Brain microvascular endothelial cell (primary cell): ENCODE data around the gene RHO.

Experiments
- DNase-seq: peaks from one replicate; pipeline ENCODE4 v3.0.0-alpha.2; 2020
- H3K27ac ChIP-seq: fragments of 250-450 bp; sonication (Bioruptor Pico); 2 replicates; pipeline ENCODE4 v1.5.1; 2020; ENCODE audit warnings: mild to moderate bottlenecking, moderate library complexity
- H3K27me3 ChIP-seq: fragments of 250-450 bp; sonication (Bioruptor Pico); replicated peaks from 2 replicates; pipeline ENCODE4 v1.5.1; 2020; ENCODE audit warnings: mild to moderate bottlenecking
- H3K36me3 ChIP-seq: fragments of 250-450 bp; sonication (Bioruptor Pico); replicated peaks from 2 replicates; pipeline ENCODE4 v1.5.1; 2020; ENCODE audit warnings: mild to moderate bottlenecking
- H3K4me3 ChIP-seq: 2 replicates; pipeline ENCODE4 v1.5.1; 2011; ENCODE audit warnings: low read depth, mild to moderate bottlenecking, control low read depth, low read length, moderate library complexity
- CTCF ChIP-seq: IDR thresholded peaks from 2 replicates; pipeline ENCODE4 v1.5.1; 2011; ENCODE audit warnings: low read depth, mild to moderate bottlenecking, moderate library complexity, low read length, control low read depth, inconsistent platforms; ENCODE audit errors: missing control alignments
- in situ Hi-C: cut with HindIII; loops from 2 replicates; pipeline ENCODE4 v1.10.0; 2017; ENCODE audit warnings: low sequenced_read_pairs, low pct_ligation_motif_present

The RHO gene

GRCh38 chr3:129500334-129500658, 28.1 kb upstream of the RHO start:
- Histone ChIP-seq H3K27me3 (no peaks in the 10 kb centered on the region), H3K27ac (no peak overlapping the region), H3K36me3 (no peaks in the 10 kb centered on the region), H3K4me3 (no peak overlapping the region)
- in situ Hi-C loops = no loop called here
- no peak for DNase-seq
- TF ChIP-seq CTCF = no peak

DNA sequence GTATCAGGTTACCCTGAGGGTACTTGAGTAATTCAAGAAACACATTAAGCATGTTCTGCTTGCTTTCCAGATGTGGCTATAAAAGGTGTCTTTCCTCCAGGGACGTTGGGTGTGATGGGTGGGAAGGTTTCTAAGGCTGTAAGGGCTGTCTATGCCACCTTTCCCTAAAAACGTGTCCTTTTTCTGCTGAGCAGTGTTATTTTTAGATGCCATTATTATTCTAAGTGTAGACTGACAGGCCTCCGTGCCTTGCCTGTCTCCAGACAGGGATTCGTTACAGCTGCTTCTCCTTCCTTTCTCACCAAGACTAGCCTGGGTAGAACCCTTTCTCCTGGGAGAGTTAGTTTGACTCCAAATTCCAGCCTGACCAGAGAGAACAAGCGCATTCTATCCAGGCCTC, 26.8 kb upstream of the RHO start:
- in situ Hi-C loops = no loop called here
- H3K4me3 ChIP-seq = no peak overlapping the region
- H3K27ac ChIP-seq = no peak overlapping the region
- no peak for DNase-seq
- no peaks in the 10 kb centered on the region for H3K36me3 ChIP-seq
- no peaks in the 10 kb centered on the region for H3K27me3 ChIP-seq
- TF ChIP-seq CTCF = no peak

DNA sequence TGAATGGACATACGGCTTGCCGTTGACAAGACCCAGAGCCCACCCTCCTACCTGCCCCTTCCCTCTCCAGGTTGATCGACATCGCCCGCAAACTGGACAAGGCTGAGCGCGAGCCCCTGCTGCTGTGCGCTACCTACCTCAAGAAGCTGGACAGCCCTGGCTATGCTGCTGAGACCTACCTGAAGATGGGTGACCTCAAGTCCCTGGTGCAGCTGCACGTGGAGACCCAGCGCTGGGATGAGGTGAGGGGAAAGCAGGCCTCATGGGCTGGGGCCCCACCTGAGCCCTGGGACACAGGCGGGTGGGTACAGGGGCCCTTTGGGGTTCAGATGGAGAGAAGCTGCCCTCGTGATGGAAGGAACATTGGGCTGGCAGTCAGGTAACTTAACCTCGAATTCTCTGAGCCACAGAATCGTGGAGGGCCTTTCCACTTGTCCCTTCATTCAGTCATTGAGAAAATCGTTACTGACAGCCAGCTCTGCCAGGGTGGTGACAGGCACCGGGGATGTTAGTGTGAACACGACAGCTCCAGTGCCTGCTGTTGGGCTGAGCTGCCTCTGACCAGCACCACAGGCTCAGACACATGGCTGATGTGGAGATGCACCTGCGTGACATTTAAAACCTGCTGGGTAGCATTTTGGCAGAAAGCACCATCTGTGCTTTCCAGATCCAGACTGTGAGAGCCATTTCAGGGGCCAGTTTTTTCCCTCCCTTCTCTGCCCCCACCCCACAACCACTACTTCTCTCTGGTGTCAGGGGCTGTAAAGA, 25.6 kb upstream of the RHO start:
- Histone ChIP-seq H3K27me3 (no peaks in the 10 kb centered on the region), H3K27ac (no peak overlapping the region), H3K4me3 (no peak overlapping the region), H3K36me3 (no peaks in the 10 kb centered on the region)
- TF ChIP-seq CTCF = no peak
- in situ Hi-C loops = no loop called here
- DNase-seq = no peak

DNA sequence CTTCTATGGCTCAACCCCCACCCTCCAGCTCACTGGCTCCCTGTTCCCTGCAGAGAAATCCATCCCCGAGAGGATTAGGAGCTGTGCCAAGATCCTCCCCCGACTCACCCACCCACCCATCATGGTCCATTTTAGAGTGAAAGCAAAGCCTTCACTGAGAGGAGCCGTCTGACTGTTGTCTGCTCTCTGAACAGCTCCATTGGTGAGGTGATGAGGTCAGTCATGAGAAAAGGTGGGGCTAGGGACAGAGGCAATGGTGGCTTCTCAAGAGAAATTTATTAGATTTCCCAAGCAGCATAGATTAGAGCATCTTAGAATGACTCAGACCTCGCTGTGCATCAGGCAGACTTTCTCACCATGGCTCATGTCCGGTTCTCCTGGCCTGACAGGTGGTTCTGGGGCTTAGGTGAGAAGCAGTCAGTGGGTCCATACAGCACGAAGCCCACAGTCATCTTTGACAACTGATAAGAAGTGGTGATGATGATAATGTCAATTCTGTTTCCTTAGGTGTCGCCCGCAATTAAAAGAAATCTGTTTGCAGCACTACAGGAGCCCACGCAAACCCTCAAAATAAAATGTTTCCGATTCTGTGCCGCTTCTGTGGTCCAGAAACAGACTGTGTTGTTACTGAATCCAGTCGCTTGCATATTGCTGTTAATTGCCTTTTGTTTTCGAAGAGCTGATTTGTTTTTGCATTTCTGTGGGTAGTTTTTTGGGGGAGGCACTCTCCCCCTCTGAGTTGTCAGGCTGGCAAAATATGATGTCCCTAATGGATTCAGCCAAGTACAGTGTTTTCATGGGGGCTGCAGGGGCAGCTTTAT, 24.8 kb upstream of the RHO start:
- H3K27ac ChIP-seq = no peak overlapping the region
- H3K4me3 ChIP-seq = no peak overlapping the region
- no peak for DNase-seq
- in situ Hi-C loops = no loop called here
- no peaks in the 10 kb centered on the region for H3K27me3 ChIP-seq
- TF ChIP-seq CTCF = no peak
- no peaks in the 10 kb centered on the region for H3K36me3 ChIP-seq

GRCh38 chr3:129504471-129505100, 23.9 kb upstream of the RHO start:
- no peak overlapping the region for H3K4me3 ChIP-seq
- no peak for DNase-seq
- in situ Hi-C loops = no loop called here
- no peaks in the 10 kb centered on the region for H3K36me3 ChIP-seq
- no peak overlapping the region for H3K27ac ChIP-seq
- TF ChIP-seq CTCF = no peak
- no peaks in the 10 kb centered on the region for H3K27me3 ChIP-seq
